Measurements from ENCODE around the gene MAGI2.
"Not testable (repeated sequence)": the region's sequence is repeated elsewhere in the genome, so short reads cannot be mapped to it uniquely, and the experiment has no call there.

Gene MAGI2

DNA sequence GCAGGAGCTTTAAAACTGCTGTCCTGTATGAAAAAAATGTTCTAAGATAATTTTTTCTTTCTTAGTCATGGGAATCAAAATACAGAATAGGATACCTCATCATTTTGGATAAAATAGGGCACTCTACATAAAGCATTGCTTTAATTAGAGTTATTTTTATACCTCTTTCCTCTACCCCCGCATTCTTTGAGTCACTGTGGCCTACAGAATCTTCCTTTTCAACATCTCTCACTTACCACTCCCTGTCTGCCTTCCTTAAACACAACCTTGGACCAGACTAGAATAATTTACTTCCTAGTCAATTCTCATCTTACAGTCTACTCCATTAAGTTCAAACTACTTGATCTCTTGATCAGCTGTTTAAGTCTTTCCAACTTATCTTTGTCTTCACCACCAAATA lies 1192.6 kb downstream of the MAGI2 start:
- DNase-seq = no peak

DNA sequence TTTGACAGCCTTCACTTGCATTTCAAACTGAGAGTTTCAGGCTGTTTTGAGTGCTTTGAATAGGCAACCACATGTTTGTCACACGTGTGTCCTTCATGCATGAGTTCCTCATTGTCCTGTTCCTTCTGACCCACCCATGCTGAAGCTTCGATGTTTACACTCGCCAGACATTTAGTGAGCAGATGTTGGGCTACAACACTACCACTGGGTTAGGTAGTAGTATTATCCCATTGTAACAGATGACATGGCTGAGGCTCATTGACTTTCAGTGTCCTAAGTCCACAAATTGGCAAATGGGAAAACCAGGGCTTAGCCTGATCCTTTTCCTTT lies 1198.8 kb downstream of the MAGI2 start:
- no peak for DNase-seq

DNA sequence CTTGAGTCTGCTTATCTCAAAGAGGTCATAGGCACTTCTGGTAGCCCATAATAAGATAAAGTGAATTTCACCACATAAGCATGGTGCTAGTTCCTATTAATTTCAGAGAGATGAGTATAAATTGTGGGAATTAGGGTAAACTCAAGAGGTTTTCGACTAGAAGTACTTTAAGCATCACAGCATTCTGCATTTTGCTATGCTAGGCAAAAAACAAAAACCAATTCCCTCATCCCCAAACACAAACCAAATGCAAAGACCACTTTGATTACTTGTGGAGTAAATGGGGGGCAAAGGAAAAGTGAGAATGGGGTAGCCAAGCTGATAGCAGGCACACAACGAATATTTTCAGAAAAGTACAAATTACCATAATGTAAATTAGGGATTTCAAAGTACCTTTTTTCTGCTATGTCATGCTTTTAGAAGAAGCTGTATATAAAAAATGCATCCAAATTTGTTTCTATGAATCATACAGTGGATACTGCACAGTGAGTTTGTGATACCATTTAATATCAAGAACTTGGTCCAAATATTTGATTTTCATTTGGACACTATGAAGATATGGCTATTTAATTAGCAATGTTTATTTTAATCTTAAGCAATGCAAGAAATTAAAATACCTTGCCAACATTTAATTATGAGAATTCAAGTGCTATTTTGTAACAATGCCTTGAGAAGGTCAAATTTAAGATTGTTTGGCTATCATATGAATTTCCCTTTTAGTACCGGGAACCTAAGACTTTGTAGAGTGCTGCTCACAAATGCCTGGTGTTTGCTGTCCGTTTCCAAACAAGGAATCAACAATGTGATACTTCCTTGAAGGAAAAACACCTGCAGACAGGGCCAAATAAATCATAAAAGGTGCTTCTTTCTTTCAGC lies 1199.4 kb downstream of the MAGI2 start:
- no peak for DNase-seq

DNA sequence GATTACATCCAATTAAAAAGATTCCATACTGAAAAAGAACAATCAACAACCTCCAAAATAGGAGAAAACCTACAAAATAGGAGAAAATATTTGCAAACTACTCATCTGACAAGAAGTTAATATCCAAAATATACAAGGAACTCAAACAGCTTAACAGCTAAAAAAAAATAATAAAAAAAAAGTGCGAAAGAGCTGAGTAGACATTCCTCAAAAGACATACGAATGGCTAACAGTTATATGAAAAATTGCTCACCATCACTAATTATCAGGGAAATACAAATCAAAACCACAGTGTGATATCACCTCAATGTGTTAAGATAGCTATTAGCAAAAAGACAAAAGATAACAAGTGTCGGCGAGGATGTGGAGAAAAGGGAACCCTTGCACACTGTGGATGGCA lies 1204.6 kb downstream of the MAGI2 start:
- DNase-seq = no peak

DNA sequence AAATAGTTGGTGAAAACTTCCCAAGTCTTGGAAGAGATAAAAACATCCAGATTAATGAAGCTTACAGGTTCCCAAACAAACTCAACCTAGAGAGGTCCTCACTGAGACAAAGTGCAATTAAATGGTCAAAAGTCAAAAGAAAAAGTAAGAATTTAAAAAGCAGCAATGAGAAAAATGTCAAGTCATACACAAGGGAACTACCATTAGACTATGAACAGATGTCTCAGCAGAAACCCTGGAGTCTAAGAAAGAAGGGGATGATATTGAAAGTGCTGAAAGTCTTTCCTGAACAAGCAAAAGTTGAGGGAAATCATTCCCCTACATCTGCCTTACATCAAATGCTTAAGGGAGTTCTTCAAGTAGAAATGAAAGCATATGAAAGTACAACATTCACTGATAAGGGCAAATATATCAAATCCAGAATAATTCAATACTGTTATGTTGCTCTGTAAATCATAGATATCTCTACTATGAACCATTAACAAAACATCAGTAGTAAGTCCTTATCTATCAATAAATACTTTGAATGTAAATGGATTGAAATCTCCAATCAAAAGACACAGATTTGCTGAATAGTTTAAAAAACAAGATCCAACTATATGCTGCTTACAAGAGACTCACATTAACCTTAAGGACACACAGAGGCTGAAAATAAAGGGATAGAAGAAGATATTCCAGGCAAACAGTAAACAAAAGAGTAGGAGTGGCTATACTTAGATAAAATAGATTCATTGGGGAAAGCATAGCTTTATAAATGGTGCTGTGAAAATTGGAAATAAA lies 1205.4 kb downstream of the MAGI2 start:
- no peak for DNase-seq

DNA sequence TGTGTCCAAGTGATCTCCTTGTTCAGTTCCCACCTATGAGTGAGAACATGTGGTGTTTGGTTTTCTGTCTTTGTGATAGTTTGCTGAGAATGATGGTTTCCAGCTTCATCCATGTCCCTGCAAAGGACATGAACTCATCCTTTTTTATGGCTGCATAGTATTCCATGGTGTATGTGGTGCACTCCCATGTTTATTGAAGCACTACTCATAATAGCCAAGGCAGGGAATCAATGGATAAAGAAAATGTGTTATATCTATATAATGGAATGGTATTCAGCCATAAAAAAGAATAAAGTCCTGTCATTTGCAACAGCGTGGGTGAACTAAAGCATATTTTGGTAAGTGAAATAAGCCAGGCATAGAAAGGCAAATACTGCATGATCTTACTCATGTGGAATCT lies 1213.3 kb downstream of the MAGI2 start:
- DNase-seq = not testable (repeated sequence)

DNA sequence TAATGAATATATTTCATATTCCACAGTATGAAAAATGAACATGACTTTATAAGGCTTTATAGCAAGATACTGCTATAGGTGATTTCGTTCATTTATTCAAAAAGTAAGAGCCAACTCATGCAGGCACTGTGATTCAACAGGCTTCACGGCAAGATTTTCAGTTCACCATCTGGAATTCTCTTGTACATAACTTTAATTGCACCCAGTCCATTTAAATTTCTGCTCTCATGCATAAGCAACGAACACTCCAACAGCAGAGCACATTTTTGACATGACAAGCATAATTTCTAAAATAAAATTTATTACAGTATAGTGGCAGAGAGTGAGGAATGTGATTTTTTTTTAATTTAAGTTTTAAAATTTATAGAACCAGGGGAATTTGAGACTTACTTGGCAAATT lies 1218.8 kb downstream of the MAGI2 start:
- no peak for DNase-seq

DNA sequence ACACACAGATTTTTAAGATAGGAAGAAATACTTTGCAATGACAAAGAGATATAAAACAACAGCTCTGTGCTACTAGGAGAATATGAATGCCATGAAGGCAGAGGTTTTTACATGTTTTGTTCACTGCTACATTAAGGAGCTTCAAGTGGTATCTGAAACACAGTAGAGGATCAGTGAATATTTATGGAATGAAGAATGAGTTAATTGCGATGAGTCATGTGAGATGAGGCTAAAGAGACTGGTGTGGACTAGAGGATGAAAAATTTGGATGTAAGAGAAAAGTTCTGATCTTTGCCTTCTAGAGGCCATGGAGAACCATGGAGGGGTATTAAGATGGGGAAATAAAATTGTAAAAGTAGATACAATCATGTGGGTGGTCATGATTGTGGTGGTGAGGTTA lies 1220.7 kb downstream of the MAGI2 start:
- no peak for DNase-seq

DNA sequence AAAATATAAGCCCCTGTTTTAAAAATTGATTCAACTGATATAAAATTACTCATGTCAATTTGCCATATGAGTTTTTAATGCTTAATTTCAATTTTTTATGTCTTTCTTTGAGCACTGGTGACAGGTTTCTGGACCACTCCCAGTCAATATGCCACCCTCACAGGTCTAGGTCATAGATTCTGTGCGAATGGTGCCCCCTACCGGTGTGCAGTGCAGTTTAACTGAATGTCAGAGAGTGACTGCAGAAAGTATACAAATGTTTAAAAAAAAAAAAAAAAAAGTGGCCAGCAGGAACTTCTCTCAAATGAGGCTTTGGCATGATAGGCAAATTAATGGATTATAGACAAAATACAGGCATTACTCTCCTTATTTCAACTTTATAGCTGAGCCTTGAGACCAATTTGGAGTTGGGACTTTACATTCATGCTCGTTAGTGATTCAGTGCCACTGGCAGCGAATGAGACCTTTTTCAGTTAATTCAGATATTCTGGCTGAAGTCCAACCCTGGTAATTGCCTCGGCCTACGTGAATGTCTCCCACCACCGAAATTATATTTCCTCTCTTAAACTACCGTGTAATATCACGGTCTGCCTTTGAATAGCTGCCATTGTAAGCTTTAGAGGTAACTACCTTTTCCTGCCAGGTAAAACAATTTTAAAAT lies 1227.3 kb downstream of the MAGI2 start:
- DNase-seq = no peak

DNA sequence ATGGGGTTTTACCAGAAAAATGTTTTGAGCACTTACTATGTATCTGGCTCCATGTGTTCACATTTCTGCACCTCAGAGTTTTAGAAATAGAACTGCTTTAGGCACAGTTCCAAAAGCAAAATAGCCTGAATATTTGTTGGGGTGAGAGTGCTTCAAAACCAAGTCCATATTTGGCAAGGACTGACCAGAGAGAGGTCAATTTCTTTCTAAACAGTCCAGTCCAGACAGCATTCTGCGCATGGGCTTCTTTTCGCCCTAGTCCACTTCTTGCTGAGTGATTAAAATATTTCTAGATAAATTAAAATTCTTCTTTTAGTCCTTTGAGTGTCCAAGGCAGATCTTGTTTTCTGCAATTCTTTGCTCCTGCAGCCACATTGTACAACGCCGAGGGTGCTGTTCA lies 1227.9 kb downstream of the MAGI2 start:
- DNase-seq = no peak

DNA sequence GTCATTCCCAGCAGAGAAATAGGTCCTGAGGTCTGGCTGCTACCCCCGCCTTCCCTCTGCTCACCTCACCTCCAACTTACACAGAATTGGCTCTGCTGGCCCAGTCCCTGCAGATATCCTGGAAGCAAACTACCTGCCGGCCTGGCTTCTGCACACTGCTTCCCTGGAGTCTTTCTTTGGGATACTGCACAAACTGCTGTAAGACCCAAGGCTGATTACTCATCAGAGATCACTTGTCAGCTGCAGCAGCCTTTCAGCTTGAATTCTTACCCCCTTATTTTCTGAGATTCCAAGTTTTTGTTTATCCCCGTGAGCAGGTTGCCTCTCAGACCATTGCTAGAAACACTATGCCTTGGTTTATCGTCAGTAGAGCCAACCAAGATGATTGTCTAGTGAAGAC lies 1228.5 kb downstream of the MAGI2 start:
- DNase-seq = no peak

DNA sequence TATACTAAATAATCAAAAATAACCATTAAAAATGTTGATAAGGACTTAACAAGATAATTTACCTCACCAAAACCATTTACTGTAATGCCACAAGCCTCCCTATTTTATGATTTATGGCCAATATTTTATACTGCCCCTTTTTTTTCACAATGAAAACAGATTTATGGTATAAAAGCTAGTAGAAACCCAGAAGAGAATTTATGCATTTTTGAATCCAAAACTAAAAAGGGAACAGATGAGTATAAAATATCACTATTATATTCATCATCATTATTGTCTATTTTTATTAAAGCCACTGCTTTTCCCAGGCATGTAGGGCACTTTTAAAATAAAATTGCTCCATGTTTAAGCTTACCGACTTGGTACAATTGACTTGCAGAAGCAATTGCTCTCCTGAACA lies 1229.9 kb downstream of the MAGI2 start:
- no peak for DNase-seq

DNA sequence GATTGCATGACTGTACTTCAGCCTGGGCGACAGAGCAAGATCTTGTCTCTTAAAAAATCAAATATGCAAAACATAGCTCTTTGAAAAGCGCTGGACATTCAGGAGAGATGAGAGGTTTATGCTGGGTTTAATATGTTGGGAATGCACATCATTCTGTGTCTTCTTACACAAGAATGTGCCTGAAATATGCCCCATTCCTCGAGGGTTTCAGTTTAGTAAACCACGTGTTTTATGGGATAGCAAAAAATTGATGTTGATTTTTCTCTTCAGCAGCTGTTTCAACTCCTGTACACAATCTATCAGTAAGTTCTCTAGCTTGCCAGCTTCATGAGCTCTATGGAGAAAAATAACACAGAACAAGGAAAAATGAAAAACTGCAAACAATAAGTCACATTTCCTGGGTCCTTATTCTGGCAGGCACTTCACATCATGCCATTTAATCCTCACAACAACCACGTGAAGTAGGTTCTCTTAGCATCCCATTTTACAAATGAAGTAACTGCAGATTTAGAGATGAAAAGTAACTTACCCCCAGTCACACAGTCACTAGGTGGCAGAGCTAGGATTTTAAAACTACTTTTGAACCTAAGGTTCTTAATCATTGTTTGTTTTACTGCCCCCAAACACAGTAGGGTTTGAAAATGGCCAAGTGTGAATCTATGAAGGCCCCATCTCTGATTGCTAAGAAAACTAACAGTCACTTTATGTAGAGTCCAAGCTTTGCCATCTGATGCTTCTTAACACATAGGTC lies 1231.3 kb downstream of the MAGI2 start:
- DNase-seq = no peak

DNA sequence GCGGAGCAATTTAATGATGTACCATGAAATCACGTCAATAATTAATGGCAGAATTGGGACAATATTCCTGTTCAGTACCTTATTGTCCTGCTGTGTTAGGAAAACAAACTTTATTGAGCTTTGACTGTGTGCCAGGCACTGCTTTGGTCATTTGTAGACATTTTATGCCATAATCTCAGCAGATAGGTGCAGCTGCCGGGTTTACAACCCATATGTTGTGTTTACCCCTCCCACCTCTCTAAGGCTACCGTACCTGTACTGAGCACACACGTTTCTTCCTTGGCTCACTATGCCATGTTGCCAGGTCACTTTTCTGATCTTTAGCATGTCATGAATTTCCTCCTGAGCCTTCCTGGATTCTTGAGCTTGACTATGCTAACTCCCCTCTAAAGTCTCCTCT lies 1232.7 kb downstream of the MAGI2 start:
- DNase-seq = no peak

DNA sequence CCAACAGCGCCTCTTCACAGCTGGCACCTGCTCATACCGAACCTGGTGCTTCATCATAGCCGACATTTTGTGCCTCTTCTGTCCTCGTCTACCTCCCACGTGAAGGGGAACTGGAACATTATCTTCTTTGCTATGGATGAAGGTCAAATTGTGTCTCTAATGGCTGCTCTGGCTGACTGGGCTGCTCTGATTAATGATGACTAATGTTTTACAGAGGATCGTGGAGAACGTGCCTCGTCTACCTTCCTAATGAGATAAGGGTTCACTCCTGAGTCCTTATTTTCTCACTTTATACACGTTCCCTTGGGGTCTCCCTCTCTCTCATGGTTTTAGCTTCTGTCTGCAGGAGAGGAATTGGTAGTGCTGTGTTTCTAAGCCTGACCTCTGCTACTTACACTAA lies 1234.6 kb downstream of the MAGI2 start:
- DNase-seq = no peak

DNA sequence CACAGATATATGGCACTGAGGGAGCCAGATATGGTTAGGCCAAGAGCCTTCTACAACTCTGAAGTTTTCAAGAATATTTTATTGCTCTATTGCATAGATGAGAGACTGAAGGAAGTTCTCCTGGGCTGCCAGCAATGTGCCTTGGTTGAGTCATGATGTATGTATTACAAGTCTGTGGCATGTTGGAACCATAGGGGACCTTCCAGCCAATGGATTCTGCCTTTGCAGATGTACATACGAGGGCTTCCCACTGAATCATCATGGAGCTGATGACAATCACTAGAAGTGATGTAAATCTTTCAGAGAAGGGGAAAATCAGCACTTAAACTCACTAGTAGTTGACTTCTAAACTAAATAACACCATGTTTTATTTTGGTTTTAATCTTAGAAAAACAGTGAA lies 1235.4 kb downstream of the MAGI2 start:
- no peak for DNase-seq

DNA sequence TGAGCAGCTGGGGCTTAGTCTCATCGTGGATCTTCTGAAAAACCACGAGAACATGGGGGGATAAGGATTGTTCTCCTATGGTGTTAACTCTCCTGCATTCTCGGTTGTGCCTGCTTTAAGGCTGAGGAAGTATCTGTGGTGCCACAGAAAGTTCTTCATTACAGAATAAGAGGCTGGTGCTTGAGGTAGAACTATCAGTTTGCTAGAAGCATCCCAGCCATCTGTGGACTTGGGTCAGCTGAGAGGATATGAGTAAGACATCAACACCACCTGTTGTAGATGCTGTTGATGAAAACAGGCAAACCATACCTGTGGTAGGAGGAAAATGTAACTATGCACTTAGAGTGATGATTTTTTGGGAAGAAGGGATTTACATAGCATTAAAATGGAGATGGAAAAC lies 1238.3 kb downstream of the MAGI2 start:
- DNase-seq = no peak

DNA sequence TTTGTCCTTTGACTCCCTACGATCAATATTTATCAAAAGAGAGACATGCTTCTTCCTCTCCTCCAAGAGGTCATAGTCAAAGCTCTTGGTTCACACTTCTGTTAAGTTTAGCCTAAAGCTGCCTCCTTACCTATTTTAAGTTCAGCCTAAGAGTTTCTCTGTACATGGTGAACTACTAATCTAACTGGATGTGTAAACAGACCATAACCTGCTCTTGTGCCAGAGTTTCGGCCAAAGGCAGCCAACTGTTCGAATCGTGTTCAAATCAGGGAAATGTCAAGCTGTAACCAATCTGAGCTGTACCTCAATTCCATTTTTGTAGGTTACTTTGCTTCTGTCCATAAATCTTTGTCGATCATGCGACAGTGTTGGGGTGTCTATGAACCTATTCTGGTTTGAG lies 1240.1 kb downstream of the MAGI2 start:
- DNase-seq = no peak

DNA sequence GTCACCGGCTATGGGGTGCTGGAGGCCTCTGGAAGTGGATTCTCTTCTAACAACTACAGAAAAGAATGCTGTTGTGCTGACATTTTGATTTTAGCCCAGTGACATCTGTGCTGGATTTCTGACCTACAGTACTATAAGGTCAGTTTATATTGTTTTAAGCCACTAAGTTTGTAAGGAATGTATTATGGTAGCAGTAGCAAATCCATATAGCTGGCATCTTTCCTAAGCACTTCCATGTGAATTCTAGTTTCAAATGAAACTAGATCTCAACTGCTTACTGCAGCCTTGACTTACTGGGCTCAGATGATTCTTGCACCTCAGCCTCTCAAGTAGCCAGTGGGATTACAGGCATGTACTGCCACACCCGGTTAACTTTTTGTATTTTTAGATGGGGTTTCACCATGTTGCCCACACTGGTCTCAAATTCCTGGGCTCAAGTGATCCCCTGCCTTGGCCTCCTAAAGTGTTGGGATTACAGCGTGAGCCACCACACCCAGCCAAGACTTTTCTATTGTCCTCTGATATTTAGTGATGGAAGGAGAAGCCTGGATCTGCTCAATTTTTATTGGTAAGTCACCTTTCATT lies 1240.9 kb downstream of the MAGI2 start:
- DNase-seq = no peak

DNA sequence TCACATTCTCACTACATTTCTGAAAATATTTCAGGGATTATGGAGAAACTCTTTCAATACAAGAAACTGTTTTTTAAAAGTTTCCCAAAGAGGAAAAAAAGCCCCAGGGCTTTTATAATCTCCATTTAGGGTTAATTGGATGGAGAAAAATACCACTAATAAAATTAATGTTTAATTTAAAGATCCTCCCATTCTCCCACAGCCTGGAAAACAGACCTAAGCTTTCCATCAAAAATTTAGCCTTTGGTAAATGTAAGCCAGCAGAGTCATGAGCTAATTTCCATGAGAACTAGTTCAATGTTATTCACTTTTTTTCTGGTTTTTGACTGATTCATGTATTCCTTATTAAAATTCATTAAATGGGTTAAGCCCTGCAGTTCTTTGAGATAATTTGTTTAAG lies 1246.2 kb downstream of the MAGI2 start:
- no peak for DNase-seq

DNA sequence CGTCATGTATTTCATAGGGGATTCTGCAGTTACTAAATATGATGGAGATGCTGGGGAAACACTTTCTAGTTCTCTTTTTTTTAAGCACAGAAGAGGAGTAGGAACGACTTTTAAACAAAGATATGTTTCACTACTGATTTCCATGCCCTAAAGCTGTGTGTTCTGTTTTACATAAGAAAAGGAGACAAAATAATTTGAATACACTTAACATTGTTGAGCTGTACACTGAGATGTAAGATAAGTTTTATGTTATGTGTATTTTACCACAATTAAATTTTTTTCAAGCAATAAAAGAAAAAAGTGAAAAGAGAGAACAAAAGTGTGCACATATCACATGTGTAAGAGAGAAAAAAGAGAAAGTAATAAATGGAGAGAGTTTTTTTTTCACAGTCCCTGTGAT lies 1246.7 kb downstream of the MAGI2 start:
- DNase-seq = no peak

DNA sequence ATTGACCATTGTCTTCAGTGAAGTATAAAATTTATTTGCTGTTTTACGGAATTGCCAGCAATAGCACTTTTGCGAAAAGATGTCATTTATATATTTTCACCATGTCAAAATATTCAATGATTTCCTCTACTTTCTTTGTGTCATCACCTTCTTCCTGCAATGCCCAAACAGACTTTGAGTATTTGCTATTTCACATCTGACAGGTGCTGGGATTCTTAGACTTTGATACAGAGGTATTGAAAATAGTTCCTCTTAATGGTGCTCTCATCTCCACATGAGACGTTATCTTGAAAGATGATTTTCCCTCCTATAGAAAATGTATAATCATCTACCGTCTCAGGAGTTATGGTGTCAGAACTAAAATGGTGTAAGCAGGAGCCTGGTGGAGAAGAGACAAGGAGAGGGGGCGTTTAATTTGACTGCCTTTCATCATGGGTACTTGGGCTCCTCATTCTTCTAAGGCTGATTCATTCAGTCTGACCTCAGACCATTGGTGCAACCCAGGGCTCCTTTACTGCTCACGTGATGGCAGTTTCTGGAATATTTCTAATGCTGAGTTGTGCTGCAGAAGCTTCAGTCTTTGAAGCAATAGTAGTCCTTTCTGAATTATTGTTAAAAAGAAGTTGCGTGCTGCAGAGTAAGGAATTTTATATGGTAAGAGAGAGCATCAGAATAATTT lies 1250.3 kb downstream of the MAGI2 start:
- no peak for DNase-seq

Measured in activated CD8-positive, alpha-beta memory T cell treated with anti-CD3 and anti-CD28 coated beads, Interleukin-2, amount 50 U/mL, for 4 hours (primary cell).